HepG2 (cell line): ENCODE data around the gene PLEKHG5. TPM values are rescaled to one million over a fixed set of nuclear protein-coding genes. Genes with fewer than 3 reads are reported as not detected.

Experiments used
- AGO1 ChIP-seq: fragments of 200-400 bp; formaldehyde crosslinking; IDR thresholded peaks from 2 replicates; pipeline ENCODE4 v1.6.1; 2017; ENCODE audit warnings: mild to moderate bottlenecking, low read depth, low read length, moderate library complexity; ENCODE audit not compliant: poor library complexity, severe bottlenecking
- ATAD3A ChIP-seq: sonication (generic); formaldehyde crosslinking; IDR thresholded peaks from 2 replicates; pipeline ENCODE4 v1.4.0; 2020; ENCODE audit warnings: missing genetic modification reagents
- FOXP4 ChIP-seq: sonication (generic); formaldehyde crosslinking; IDR thresholded peaks from 2 replicates; pipeline ENCODE4 v1.4.0; 2020; ENCODE audit warnings: missing genetic modification reagents
- GTF3A ChIP-seq: sonication (generic); formaldehyde crosslinking; conservative IDR thresholded peaks from 2 replicates; pipeline ENCODE4 v1.4.0; 2020; ENCODE audit warnings: mild to moderate bottlenecking, missing genetic modification reagents
- HNF4A ChIP-seq: sonication (generic); formaldehyde crosslinking; IDR thresholded peaks from 2 replicates; pipeline ENCODE4 v1.4.0; 2020; ENCODE audit warnings: missing genetic modification reagents
- ISX ChIP-seq: sonication (generic); formaldehyde crosslinking; conservative IDR thresholded peaks from 2 replicates; pipeline ENCODE4 v1.5.0; 2020; ENCODE audit warnings: missing genetic modification reagents
- JARID2 ChIP-seq: sonication (generic); formaldehyde crosslinking; IDR thresholded peaks from 2 replicates; pipeline ENCODE4 v1.8.1; 2023; ENCODE audit warnings: missing genetic modification reagents, inconsistent platforms; ENCODE audit not compliant: insufficient replicate concordance
- NCOA1 ChIP-seq: sonication (generic); formaldehyde crosslinking; IDR thresholded peaks from 2 replicates; pipeline ENCODE4 v1.9.0; 2021; ENCODE audit warnings: missing genetic modification reagents
- POGZ ChIP-seq: sonication (generic); formaldehyde crosslinking; IDR thresholded peaks from 2 replicates; pipeline ENCODE4 v1.4.0; 2020; ENCODE audit warnings: mild to moderate bottlenecking, missing genetic modification reagents
- POLR2G ChIP-seq: fragments of 200-400 bp; formaldehyde crosslinking; IDR thresholded peaks from 2 replicates; pipeline ENCODE4 v1.6.1; 2018; ENCODE audit warnings: mild to moderate bottlenecking, low read depth, low read length, moderate library complexity
- RFXAP ChIP-seq: sonication (generic); formaldehyde crosslinking; IDR thresholded peaks from 2 replicates; pipeline ENCODE4 v1.4.0; 2020; ENCODE audit warnings: missing genetic modification reagents, borderline replicate concordance
- SKIL ChIP-seq: sonication (generic); formaldehyde crosslinking; IDR thresholded peaks from 2 replicates; pipeline ENCODE4 v1.8.0; 2022; ENCODE audit warnings: missing genetic modification reagents, mild to moderate bottlenecking, moderate library complexity, borderline replicate concordance
- TFAP4 ChIP-seq: sonication (generic); IDR thresholded peaks from 2 replicates; pipeline ENCODE4 v1.6.1; 2016; ENCODE audit warnings: low read depth, borderline replicate concordance
- ZBED4 ChIP-seq: sonication (generic); formaldehyde crosslinking; IDR thresholded peaks from 2 replicates; pipeline ENCODE4 v1.4.0; 2020; ENCODE audit warnings: missing genetic modification reagents, borderline replicate concordance
- ZFP37 ChIP-seq: sonication (generic); formaldehyde crosslinking; IDR thresholded peaks from 2 replicates; pipeline ENCODE4 v1.4.0; 2020; ENCODE audit warnings: missing genetic modification reagents, borderline replicate concordance
- ZKSCAN8 ChIP-seq: IDR thresholded peaks from 2 replicates; pipeline ENCODE4 v1.6.1; 2016; ENCODE audit warnings: borderline replicate concordance, missing genetic modification reagents, missing compliant biosample characterization
- ZNF10 ChIP-seq: sonication (generic); formaldehyde crosslinking; IDR thresholded peaks from 2 replicates; pipeline ENCODE4 v1.4.0; 2020; ENCODE audit warnings: mild to moderate bottlenecking, low read depth, missing genetic modification reagents, borderline replicate concordance
- ZNF207 ChIP-seq: fragments of 450-650 bp; IDR thresholded peaks from 2 replicates; pipeline ENCODE4 v1.6.1; 2016; ENCODE audit warnings: antibody characterized with exemption, borderline replicate concordance
- ZNF234 ChIP-seq: sonication (generic); formaldehyde crosslinking; conservative IDR thresholded peaks from 2 replicates; pipeline ENCODE4 v1.5.1; 2020; ENCODE audit warnings: mild to moderate bottlenecking, missing genetic modification reagents
- ZNF572 ChIP-seq: sonication (generic); formaldehyde crosslinking; IDR thresholded peaks from 2 replicates; pipeline ENCODE4 v1.5.1; 2020; ENCODE audit warnings: mild to moderate bottlenecking, missing genetic modification reagents
- polyA plus RNA-seq, 8 experiments: library from polyadenylated mRNA; depleted of rRNA in 3 of 8; stranded (reverse) in 7 of 8; unstranded in 1 of 8; fragments of >200 nt; fragmentation: Illumina TruSeq in 4 of 8; extraction: Trizol in 4 of 8; gene quantifications; 2 replicates each; pipeline versions ENCODE4 v1.2.1 to v1.2.3, GENCODE V29; 2011 to 2016; ENCODE audit warnings: low read depth in 4 of 8, missing spikeins in 1 of 8, mixed read lengths in 1 of 8; ENCODE audit not compliant: insufficient read depth in 1 of 8
- total RNA-seq, 5 experiments: library from RNA; depleted of rRNA; stranded (reverse); fragments of >200 nt; fragmentation: Illumina TruSeq; extraction: Trizol; gene quantifications; 2 replicates each; pipeline ENCODE4 v1.2.3, GENCODE V29; 2016; ENCODE audit warnings: low read depth in 1 of 5

The PLEKHG5 gene
- total and polyA plus RNA-seq, 2 of the 13 experiments (the other 11 are each of a cell fraction or from before 2014, with no cell fraction given), result 1.9 to 3.5 TPM

- TF ChIP-seq AGO1 (no peak), TFAP4 (peak; percentile 73; the same call in 1 of the 2 replicates), ATAD3A (CRISPR knock-in tag) (no peak), ZFP37 (CRISPR knock-in tag) (no peak; the same call in 1 of the 2 replicates), FOXP4 (peak; percentile 82), ZNF234 (CRISPR knock-in tag) (peak; percentile 66; the same call in 1 of the 2 replicates), POLR2G (peak; percentile 58), ISX (CRISPR knock-in tag) (no peak), GTF3A (CRISPR knock-in tag) (peak; percentile 3; the same call in 1 of the 2 replicates), ZKSCAN8 (CRISPR knock-in tag) (0 out of 2 replicates have a peak, but pooled peaks have one; percentile 15), NCOA1 (CRISPR knock-in tag) (no peak), POGZ (CRISPR knock-in tag) (0 out of 2 replicates have a peak, but pooled peaks have one; percentile 45), ZNF10 (CRISPR knock-in tag) (no peak), JARID2 (CRISPR knock-in tag) (peak; percentile 49), ZNF572 (CRISPR knock-in tag) (no peak), ZNF207 (no peak), HNF4A (peak; percentile 31; the same call in 1 of the 2 replicates), SKIL (CRISPR knock-in tag) (peak; percentile 96), RFXAP (CRISPR knock-in tag) (peak; percentile 64; the same call in 1 of the 2 replicates), ZBED4 (peak; percentile 98)
Measured at GRCh38 chr1:6447016-6447817, 44.2 kb downstream of the PLEKHG5 start (continued).
